Suppressor macrophage treated with lipopolysaccharide for 4 hours (primary cell): ENCODE data around the gene PSAT1.

Source experiments
- DNase-seq: peaks from one replicate; pipeline ENCODE4 v3.0.0-alpha.2; 2020

The PSAT1 gene

DNA sequence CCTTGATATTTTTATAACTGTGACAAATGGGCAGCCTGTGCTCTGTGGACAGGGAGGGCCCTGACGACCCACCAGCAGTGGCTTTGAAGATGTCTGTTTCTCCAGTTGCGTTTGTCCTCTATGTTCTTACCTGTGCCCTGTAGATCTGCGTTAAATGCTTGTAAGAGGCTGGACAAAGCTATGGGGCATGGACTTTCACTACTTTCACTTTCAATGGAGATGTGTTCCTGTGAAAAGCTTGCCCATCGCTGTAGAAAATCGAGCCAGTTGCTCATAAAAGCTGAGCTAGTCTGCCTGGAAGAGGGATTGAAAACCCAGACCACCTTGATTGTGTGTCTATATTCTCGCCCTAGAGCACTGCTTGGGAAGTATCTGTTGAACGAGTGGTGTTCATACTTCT, 74.1 kb downstream of the PSAT1 start:
- DNase-seq: no peak

- DNase-seq: no peak
These were observed 75.1 kb downstream of the PSAT1 start for GRCh38 chr9:78371981-78372380.
